Measurements from ENCODE around the gene TRIM7. TPM values are rescaled to one million over a fixed set of nuclear protein-coding genes. Genes with fewer than 3 reads are reported as not detected.

The TRIM7 gene
- total and polyA plus RNA-seq, 9 donors = 0.34 to 2.9 (median 0.82) TPM

DNA sequence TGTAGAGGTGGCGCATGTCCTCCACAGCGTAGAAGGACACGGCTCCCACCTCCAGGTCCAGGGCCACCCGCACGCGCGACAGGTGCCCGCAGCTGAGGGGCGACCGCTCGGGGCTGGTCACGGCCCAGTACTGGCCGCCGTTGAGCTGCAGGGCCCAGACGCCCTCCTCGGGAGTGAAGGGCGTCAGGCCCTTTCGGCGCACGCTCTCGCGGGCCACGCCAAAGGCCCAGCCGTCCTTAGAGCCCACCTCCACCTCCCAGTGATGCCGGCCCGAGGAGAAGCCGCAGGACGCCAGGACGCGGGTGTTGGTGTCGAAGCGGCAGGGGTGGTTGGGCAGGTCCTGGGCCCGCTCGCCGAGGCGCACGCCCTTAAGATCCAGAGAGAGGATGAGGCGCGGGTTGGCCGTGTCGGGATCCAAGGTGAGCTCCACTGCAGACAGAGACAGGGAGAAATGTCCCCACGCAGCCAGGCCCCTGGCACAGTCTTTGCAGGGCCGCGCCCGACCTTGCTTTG is 9.7 kb downstream of the TRIM7 start:
- no peak for TF ChIP-seq POLR2A (IDR thresholded peaks at IDR 0.05)
- TF ChIP-seq, protein P1, sequence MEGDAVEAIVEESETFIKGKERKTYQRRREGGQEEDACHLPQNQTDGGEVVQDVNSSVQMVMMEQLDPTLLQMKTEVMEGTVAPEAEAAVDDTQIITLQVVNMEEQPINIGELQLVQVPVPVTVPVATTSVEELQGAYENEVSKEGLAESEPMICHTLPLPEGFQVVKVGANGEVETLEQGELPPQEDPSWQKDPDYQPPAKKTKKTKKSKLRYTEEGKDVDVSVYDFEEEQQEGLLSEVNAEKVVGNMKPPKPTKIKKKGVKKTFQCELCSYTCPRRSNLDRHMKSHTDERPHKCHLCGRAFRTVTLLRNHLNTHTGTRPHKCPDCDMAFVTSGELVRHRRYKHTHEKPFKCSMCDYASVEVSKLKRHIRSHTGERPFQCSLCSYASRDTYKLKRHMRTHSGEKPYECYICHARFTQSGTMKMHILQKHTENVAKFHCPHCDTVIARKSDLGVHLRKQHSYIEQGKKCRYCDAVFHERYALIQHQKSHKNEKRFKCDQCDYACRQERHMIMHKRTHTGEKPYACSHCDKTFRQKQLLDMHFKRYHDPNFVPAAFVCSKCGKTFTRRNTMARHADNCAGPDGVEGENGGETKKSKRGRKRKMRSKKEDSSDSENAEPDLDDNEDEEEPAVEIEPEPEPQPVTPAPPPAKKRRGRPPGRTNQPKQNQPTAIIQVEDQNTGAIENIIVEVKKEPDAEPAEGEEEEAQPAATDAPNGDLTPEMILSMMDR (IDR thresholded peaks at IDR 0.05) = no peak
- no peak for TF ChIP-seq EP300 (IDR thresholded peaks at IDR 0.05)
- WGBS, 3 donors = 57 to 74% (median 58%) methylated on average over 40 to 45 of the region's 45 CpGs
- Histone ChIP-seq H3K36me3 (no peaks in the 10 kb centered on the region), H3K9me3 (no peaks in the 10 kb centered on the region), H3K27ac (no peak overlapping the region), H3K4me3 (no peak overlapping the region), H3K27me3 (no peaks in the 10 kb centered on the region), H3K4me1 (ENCODE audit: insufficient read depth) (peaks cover 7% of the 10 kb centered on the region)
- DNase-seq = no peak
- intact Hi-C loops (cut with DNase I) = no loop called here

DNA sequence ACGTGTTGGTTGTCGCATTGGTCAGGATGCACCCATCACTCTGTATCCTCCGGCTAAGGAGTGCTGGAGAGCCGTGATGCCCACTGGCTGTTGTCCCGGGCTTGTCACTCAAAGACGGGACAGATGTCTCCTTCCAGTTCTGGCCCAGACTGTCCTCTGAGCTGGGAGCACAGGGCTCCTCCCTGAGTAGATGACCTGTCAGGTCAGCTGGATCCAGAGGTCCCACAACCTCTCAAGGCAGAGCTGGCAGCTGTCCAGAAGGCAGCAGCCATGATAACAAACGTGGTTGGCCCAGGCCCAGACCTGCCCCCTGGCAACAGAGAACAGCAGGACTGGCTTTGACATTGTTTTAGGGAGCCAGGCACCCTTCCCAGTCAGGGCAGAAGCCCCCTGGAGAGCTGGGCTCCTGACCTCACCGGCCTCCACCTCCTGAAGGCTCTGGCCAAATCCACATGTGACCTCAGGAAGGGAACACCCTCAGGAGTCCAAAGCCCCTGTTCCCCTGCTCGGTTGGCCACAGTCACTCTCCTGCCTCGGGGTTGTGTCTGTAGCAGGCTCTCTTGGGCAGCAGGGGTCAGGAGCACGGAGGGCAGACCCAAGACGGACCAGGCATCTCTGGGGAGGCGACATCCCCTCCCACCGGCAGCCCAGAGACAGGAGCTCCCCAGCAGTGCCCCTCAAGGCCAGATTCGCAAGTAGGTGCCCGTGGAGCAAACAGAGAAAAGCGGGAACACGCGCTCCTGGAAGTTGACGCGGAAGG is 10.3 kb downstream of the TRIM7 start:
- DNase-seq = peak in 2 of 5 donors; percentile 59 to 64
- no peak overlapping the region for H3K27ac ChIP-seq
- 57 to 64% (median 63%) methylated on average over 21 of the region's 21 CpGs for WGBS, 3 donors
- TF ChIP-seq, protein P1 (IDR thresholded peaks at IDR 0.05) = no peak
- no peak for TF ChIP-seq EP300 (IDR thresholded peaks at IDR 0.05)
- H3K4me1 ChIP-seq (ENCODE audit: insufficient read depth) = peaks cover 7% of the 10 kb centered on the region
- no peaks in the 10 kb centered on the region for H3K9me3 ChIP-seq
- H3K4me3 ChIP-seq = no peak overlapping the region
- intact Hi-C loops (cut with DNase I) = no loop called here
- H3K27me3 ChIP-seq = no peaks in the 10 kb centered on the region
- no peaks in the 10 kb centered on the region for H3K36me3 ChIP-seq

DNA sequence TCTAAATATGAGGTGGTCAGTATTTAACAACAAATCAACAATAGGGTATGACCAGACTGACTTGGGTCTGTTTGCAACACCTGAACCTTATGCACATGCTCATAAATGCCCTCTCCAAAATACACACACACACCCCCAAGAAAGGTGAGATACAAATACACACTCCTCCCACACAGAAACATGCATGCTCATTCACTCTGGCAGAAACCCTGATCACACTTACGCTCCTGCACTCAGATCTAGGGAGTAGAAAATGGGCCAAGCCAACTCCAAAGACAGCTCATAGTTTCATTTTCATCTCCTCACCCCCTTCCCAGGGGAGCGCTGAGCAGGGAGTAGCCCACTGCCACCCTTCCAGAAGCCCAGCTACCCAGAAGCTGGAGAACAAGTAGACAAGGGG is 11.3 kb downstream of the TRIM7 start:
- intact Hi-C loops (cut with DNase I) = no loop called here
- WGBS, 3 donors = 84 to 93% (median 88%) methylated on average over 2 of the region's 2 CpGs
- Histone ChIP-seq H3K9me3 (no peaks in the 10 kb centered on the region), H3K4me1 (ENCODE audit: insufficient read depth) (peaks cover 7% of the 10 kb centered on the region), H3K4me3 (no peak overlapping the region), H3K36me3 (no peaks in the 10 kb centered on the region), H3K27me3 (no peaks in the 10 kb centered on the region), H3K27ac (no peak overlapping the region)
- no peak for DNase-seq
- TF ChIP-seq POLR2A (IDR thresholded peaks at IDR 0.05) (no peak), EP300 (IDR thresholded peaks at IDR 0.05) (no peak)
- TF ChIP-seq, protein P1 (IDR thresholded peaks at IDR 0.05) = no peak

DNA sequence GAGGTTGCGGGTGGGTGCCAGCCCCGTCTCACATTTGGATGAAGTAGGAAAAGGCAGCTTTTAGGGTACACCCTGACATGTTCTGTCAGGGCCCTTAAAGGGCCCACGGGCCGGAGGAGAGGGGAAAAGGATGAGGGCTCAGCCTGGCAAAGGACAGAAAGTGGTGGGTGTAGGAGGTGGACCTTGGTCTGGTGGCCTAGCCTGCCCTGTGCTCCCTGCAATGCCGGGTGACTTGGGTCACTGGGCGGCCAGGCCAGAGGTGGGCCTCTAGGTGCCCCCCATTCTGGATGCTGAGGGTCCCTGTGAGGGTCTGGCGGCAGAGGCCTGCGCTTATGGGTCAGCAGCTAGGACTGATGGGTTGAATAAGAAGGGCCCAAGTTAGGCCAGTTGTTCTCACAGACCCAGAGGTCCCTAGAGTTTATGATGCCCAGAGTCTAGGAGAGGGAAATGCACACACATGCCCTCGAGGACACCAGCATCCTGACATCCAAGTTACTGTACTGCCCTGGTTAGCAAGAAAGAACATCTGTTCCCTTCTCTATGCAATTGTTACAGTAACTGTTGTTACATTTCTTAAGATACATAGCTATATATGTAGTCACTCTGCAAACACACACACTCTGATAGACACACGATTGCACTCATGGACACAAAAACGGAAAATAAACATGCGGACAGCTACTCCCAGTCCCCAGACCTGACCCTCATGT is 12.5 kb downstream of the TRIM7 start:
- TF ChIP-seq, protein P1 (IDR thresholded peaks at IDR 0.05) = no peak
- no peak for TF ChIP-seq EP300 (IDR thresholded peaks at IDR 0.05)
- no peak for TF ChIP-seq POLR2A (IDR thresholded peaks at IDR 0.05)
- Histone ChIP-seq H3K36me3 (no peaks in the 10 kb centered on the region), H3K9me3 (no peaks in the 10 kb centered on the region), H3K4me1 (ENCODE audit: insufficient read depth) (peaks cover 7% of the 10 kb centered on the region), H3K27ac (peak overlapping the region; percentile 75 to 91), H3K4me3 (peak overlapping the region; percentile 79), H3K27me3 (no peaks in the 10 kb centered on the region)
- WGBS, 3 donors = 42 to 56% (median 49%) methylated on average over 12 of the region's 12 CpGs
- intact Hi-C loops (cut with DNase I) = no loop called here
- peak in 1 of 5 donors; percentile 50 for DNase-seq
